Gastrocnemius medialis (tissue), 4 donors: ENCODE data around the gene MRNIP.

Experiments
- CTCF ChIP-seq, 5 experiments: fragments of 450-650 bp in 3 of 5; fragments of 200-600 bp in 2 of 5; sonication (generic) in 2 of 5; IDR thresholded peaks in 4 of 5; conservative IDR thresholded peaks in 1 of 5; 1 replicate in 4 of 5; 2 replicates in 1 of 5; pipeline ENCODE4 v1.5.1; 2016 to 2019; ENCODE audit warnings: antibody characterized with exemption in 5 of 5, mild to moderate bottlenecking in 3 of 5, moderate library complexity in 3 of 5
- POLR2A ChIP-seq, 2 donors: fragments of 450-650 bp; IDR thresholded peaks; one replicate each; pipeline ENCODE4 v1.6.1; 2017; ENCODE audit warnings: antibody characterized with exemption in 2 of 2, mild to moderate bottlenecking in 2 of 2, moderate library complexity in 2 of 2

- TF ChIP-seq CTCF (IDR thresholded peaks at IDR 0.05 in 4 of 5, conservative IDR thresholded peaks at IDR 0.05 in 1 of 5) (no peak), POLR2A (IDR thresholded peaks at IDR 0.05) (no peak)
Observed at GRCh38 chr5:179812135-179812825, 46.3 kb downstream of the MRNIP start.
